HG02623 (cell line): Measurements from ENCODE around the gene EPB41L2.

Source experiments
- ATAC-seq: cut with Tn5 transposase; IDR thresholded peaks from one replicate; pipeline ENCODE4 v1.9.1; 2021; ENCODE audit warnings: moderate library complexity; ENCODE audit not compliant: unreplicated experiment

The EPB41L2 gene

DNA sequence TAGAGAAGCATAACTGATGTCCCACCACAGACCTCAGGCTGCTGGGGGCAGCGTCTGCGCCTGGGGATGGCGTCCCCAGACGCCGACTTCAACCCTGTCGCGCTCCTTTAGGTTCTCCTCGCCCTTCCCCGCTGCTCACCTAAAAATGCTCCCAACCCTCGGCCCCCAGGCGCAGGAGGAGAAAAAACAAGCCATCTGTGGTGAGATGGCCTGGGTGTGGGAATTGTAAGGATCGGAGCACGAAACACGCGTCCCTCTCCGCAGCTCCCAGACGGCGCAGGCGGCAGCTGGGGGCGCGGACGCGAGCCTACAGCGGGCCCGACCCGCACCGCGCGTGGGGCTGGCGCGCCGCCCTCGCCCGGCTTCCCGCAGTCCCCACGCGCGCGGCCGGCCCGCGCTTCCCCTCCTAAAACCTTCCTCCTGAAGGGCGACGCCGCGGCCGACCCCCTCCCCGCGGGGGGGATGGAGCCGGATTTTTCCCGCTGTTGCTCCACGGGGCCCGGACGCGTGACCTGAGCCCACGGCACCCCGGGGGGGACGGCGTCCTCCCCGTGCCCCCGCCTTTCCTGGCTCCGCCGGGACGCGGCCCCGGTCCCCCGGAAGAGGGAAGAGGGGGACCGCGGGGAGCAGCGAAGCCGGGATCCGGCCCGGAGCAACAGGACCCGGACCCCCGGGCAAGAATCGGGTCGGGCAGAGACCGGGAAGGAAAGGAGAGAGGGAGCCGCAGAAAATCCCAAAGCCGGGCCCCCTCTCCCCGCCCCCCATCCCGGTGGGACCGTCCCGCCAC is 611 bp downstream of the EPB41L2 start:
- ATAC-seq, result peak; percentile 13

GRCh38 chr6:131061751-131062119 is 1.3 kb downstream of the EPB41L2 start:
- ATAC-seq, result no peak

DNA sequence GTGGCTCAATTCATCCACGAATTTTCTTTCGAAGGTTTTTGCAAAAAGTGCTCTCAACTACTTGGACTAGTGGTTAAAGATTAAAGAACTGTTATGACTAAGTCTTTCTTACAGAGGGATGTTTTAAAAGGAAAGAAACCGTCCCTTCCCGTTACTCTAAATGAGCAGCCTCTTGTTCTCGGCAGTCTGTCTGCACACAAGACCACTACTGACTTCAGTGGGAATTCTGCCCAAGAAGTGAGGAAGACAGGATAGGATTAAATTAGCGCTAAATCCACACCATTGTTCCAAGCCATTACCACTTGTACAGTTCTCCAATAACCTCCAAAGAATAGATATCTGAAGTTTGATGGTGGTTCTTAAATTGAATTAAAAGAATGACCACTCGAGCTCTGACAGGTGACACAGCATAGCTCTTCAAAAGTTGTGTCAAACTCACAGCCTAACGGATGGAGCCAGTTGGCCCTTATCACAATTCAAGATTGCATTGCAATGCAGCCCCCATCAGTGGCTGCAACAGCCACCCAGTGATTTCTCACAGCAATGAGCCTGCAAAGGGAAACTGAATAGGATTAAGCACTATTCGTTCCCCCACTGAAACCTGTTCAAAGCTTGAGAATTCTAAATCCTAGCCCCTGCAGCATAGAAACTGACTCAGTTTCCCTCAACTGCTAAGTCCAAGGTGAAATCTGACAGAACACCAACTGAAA is 1.8 kb downstream of the EPB41L2 start:
- no peak for ATAC-seq

DNA sequence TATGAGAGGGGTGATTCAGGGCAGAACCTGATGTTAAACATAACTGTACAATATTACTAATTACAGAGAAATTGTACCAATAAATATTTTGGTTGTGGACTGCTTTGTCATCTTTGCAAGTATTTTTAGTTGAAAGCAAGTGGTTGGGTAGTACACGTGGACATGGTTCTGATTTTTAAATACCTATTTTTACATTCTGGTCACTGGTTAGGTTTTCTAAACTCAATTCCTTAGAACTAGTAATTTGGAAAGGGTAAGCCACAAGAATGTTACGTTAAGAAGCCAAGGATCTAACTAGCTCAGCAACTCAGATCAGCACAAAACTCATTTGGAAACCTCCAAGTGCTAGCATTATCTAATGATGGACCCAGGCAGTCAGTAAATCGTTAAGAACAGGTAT is 2.7 kb downstream of the EPB41L2 start:
- ATAC-seq, result no peak

DNA sequence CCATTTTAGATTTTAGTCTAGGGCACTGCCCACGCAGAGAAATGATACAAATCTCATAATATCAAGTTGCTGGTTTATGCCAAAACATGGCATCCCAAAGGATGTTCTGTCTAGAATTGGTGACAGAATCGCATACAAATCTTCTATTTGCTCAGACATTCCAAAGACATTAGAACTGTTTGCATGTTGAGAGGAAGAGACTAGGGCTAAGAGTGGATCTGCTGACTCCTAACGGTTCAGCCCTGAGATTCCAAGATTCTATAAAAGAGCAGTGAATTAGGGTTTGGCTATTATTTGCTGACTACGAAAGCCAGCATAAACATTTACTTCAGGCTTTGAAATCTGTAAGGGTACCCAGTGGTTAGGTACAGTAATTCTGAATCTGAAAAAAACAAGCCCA is 3.6 kb downstream of the EPB41L2 start:
- ATAC-seq, result no peak

DNA sequence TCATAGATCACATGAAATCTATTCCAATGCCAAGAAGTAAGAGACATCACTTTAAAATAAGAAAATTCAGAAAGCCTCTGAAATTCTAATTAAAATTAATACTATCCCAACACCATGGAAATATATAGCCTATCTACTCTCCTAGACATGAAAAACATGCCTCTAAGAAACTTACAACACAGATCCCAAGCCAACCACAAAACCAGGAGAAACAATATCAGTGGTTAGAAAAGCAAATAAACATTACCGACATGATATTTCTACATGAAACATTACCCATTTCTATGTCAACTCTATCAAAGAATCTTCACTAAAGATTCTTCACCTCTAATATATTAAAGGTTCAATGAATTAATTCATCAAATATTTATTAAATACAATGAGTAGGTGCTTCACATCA is 4.8 kb downstream of the EPB41L2 start:
- ATAC-seq, result no peak

- no peak for ATAC-seq
Measured at GRCh38 chr6:131054392-131055250, 8.4 kb downstream of the EPB41L2 start.

GRCh38 chr6:131053546-131054240 is 9.4 kb downstream of the EPB41L2 start:
- no peak for ATAC-seq

DNA sequence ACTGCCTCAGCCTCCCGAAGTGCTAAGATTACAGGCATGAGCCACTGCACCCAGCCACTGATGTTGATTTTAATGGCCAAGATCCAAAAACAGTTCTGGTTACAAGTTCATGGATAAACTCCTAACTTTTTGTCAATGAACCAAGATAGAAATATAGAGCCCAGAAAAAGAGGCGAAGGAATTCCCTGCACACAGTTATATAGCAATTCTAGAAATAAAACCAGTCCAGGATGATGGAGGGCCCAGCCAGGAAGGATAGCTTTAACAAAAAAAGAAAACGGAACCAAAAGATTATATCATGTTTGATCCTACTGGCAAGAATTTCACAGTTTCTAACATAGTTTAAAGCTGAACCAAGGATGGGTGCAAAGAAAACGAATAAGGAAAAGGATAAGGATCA is 10.9 kb downstream of the EPB41L2 start:
- no peak for ATAC-seq

DNA sequence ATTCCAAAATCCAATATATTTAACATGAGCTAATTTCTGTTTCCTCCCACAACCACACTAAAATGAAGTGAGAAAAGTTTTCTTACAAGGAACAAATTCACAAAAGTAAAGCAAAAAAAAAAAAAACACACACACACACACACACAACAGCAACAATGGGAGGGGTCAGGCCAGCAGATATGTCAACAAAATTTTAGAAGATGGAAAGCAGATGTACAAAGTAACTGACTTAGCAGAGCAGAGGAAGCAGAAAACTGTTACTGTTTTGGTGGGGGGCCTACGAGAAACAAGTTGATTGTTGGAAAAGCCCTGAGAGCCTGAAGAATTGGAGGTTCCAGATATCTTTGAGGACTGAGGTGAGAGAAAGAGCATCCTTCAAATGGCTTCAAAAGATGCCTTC is 11.7 kb downstream of the EPB41L2 start:
- ATAC-seq, result no peak

DNA sequence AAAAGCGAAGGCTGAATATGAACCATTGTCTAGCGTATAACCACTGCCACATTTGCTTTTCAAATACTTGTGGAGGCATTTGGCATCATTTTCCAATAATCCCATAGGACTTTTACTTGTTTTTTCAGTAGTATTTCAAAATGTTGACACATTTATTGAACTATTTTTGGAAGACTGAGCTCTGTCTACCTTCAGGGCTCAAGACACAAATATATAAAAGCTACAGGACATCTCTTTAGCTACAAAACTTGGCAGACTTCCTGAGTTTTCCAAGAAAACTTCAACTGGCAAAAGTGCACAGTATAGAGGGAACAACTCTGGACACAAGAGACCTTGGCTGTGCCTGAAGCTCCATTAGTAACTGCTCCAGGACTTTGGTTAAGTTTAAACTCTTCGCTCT is 13.4 kb downstream of the EPB41L2 start:
- no peak for ATAC-seq

GRCh38 chr6:131048933-131049515 is 14.0 kb downstream of the EPB41L2 start:
- ATAC-seq, result no peak

GRCh38 chr6:131048459-131048858 is 14.6 kb downstream of the EPB41L2 start:
- no peak for ATAC-seq

GRCh38 chr6:131045139-131045538 is 17.9 kb downstream of the EPB41L2 start:
- no peak for ATAC-seq

DNA sequence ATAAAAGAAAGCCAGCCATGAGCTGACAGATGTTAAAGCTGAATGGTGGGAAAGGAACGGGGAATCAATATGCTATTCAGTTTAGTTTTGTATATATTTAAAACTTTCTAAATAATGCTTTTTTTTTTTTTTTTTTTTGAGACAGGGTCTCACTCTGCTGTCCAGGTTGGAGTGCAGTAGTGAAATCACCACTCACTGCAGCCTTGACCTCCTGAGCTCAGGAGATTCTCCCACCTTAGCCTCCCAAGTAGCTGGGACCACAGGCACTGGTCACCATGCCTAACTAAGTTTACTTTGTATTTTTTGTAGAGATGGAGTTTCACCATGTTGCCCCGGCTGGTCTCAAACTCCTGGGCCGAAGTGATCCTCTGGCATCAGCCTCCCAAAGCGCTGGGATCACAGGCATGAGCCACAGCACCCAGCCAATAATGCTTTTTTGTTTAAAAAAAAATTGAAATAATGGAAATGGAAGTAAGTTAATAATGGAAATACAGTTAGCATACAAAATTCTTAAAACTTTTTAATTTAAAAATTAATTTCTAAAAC is 19.1 kb downstream of the EPB41L2 start:
- ATAC-seq, result no peak

DNA sequence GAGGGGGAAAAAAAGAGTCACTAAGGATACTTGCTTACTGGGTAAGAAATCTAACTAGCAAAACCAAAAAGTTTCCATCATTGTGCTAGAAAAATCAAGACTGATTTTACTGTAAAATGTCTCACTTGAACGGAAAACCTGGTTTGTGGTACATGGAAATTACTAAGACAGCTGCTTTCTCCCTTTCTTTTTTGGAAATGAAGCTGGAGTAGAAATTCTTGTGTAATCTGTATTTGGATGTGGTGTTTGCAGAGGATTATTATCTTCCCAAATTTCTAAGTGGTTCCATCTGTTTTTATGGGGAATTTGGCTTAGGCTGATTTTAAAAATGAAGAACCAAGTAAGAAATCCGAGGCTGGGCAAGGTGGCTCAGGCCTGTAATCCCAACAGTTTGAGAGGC is 20.4 kb downstream of the EPB41L2 start:
- no peak for ATAC-seq

DNA sequence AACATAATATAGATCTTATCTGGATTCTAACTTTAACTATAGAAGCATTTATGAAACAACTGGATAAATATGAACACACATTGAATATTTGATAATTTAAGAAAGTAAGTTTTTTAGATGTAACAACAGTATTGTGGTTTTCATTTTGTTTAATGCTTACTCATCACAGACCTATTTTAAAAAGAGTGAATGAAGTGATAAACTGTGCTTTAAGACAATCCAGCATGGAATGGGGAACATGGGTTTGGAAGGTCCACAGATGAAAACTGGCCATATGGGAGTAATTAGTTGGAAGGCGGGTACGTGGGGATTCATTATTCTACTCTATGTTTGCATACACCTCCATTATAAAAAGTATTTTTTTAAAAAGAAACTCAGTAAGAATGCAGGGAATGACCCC is 21.2 kb downstream of the EPB41L2 start:
- no peak for ATAC-seq

DNA sequence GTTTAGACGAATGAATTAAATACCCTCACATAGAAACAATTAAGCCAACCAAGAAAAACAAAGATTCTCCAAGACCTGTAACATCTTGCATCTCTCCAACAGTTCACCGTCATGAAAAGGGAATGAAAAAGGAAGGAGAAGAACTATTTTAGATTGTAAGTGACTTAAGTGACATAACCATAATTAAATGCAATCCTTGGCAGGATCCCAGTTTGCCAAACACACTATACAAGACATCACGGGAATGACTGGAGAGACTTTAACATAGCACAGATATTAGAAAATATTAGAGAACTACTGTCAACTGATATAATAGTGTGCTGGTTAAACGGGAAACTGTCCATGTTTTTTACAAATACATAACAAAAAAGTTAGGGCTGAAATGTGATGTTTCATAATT is 22.2 kb downstream of the EPB41L2 start:
- ATAC-seq, result no peak

- no peak for ATAC-seq
Measured at GRCh38 chr6:131039345-131039680, 23.7 kb downstream of the EPB41L2 start.

- no peak for ATAC-seq
Measured at GRCh38 chr6:131038597-131039344, 24.3 kb downstream of the EPB41L2 start.
